Endodermal cell (in vitro differentiated cells): ENCODE data around the gene GGTLC2. TPM values are rescaled to one million over a fixed set of nuclear protein-coding genes. Genes with fewer than 3 reads are reported as not detected.
"Not testable (repeated sequence)": the region's sequence is repeated elsewhere in the genome, so short reads cannot be mapped to it uniquely, and the experiment has no call there.

Experiments
- DNase-seq: peaks from one replicate; pipeline ENCODE4 v3.0.0-alpha.2; 2017
- H3K27ac ChIP-seq: 2 replicates; pipeline ENCODE4 v1.5.1; 2013; ENCODE audit warnings: mild to moderate bottlenecking, low read depth, low read length, moderate library complexity
- H3K27me3 ChIP-seq: 2 replicates; pipeline ENCODE4 v1.6.1; 2013; ENCODE audit warnings: mild to moderate bottlenecking, low read length, moderate library complexity; ENCODE audit not compliant: insufficient read depth, control insufficient read depth, poor library complexity, severe bottlenecking
- H3K36me3 ChIP-seq: 2 replicates; pipeline ENCODE4 v1.7.0; 2013; ENCODE audit warnings: mild to moderate bottlenecking, low read length, moderate library complexity; ENCODE audit not compliant: control insufficient read depth, insufficient read depth
- H3K4me1 ChIP-seq: one replicate; pipeline ENCODE4 v1.7.0; 2013; ENCODE audit warnings: low read length; ENCODE audit not compliant: control insufficient read depth, insufficient read depth
- H3K4me3 ChIP-seq: 2 replicates; pipeline ENCODE4 v1.5.1; 2013; ENCODE audit warnings: mild to moderate bottlenecking, low read length, moderate library complexity
- H3K9ac ChIP-seq: 2 replicates; pipeline ENCODE4 v1.6.1; 2013; ENCODE audit warnings: mild to moderate bottlenecking, low read length, moderate library complexity; ENCODE audit not compliant: poor library complexity, severe bottlenecking; ENCODE audit errors: extremely low read depth
- H3K9me3 ChIP-seq: 2 replicates; pipeline ENCODE4 v1.6.1; 2013; ENCODE audit warnings: mild to moderate bottlenecking, low read length, moderate library complexity; ENCODE audit not compliant: control insufficient read depth
- H3K27ac Mint-ChIP-seq: 2 replicates; pipeline ENCODE4 v1.8.0; 2020; ENCODE audit warnings: mixed read lengths
- H3K27me3 Mint-ChIP-seq: 2 replicates; pipeline ENCODE4 v1.8.0; 2021; ENCODE audit warnings: mild to moderate bottlenecking, mixed read lengths; ENCODE audit not compliant: insufficient read depth
- H3K36me3 Mint-ChIP-seq: 2 replicates; pipeline ENCODE4 v1.8.0; 2020; ENCODE audit warnings: low read depth, mixed read lengths
- H3K4me1 Mint-ChIP-seq: 2 replicates; pipeline ENCODE4 v1.8.0; 2020; ENCODE audit warnings: mixed read lengths
- H3K4me3 Mint-ChIP-seq: 2 replicates; pipeline ENCODE4 v1.8.0; 2020; ENCODE audit warnings: mild to moderate bottlenecking, moderate library complexity, mixed read lengths
- H3K9me3 Mint-ChIP-seq: 2 replicates; pipeline ENCODE4 v1.8.0; 2020; ENCODE audit warnings: mild to moderate bottlenecking, mixed read lengths
- WGBS, 2 experiments: methylation state at CpG; one replicate each; pipeline versions ENCODE4 v1.1.5 to v1.1.7; 2013; ENCODE audit warnings: missing lambda C conversion rate in 2 of 2, mixed read lengths in 1 of 2; ENCODE audit not compliant: insufficient coverage in 1 of 2, insufficient read length in 1 of 2; 5-methylcytosine and 5-hydroxymethylcytosine counted together
- total RNA-seq, 2 donors: library from RNA; stranded (reverse); fragmentation: NEBNext Ultra II Directional in 1 of 2; extraction: Animal tissue kit (Norgen Biotek cat#: 25700) in 1 of 2; gene quantifications; 2 replicates in 1 of 2; 3 replicates in 1 of 2; pipeline ENCODE4 v1.2.1, GENCODE V29; 2021
- TF ChIP-seq, protein P1 (sequence below): fragments of 200-600 bp; sonication (generic); conservative IDR thresholded peaks from 2 replicates; pipeline ENCODE4 v1.5.0; 2021; ENCODE audit warnings: antibody characterized with exemption, mild to moderate bottlenecking

Gene GGTLC2
- total RNA-seq, 2 donors from 2014 or later: not detected

DNA sequence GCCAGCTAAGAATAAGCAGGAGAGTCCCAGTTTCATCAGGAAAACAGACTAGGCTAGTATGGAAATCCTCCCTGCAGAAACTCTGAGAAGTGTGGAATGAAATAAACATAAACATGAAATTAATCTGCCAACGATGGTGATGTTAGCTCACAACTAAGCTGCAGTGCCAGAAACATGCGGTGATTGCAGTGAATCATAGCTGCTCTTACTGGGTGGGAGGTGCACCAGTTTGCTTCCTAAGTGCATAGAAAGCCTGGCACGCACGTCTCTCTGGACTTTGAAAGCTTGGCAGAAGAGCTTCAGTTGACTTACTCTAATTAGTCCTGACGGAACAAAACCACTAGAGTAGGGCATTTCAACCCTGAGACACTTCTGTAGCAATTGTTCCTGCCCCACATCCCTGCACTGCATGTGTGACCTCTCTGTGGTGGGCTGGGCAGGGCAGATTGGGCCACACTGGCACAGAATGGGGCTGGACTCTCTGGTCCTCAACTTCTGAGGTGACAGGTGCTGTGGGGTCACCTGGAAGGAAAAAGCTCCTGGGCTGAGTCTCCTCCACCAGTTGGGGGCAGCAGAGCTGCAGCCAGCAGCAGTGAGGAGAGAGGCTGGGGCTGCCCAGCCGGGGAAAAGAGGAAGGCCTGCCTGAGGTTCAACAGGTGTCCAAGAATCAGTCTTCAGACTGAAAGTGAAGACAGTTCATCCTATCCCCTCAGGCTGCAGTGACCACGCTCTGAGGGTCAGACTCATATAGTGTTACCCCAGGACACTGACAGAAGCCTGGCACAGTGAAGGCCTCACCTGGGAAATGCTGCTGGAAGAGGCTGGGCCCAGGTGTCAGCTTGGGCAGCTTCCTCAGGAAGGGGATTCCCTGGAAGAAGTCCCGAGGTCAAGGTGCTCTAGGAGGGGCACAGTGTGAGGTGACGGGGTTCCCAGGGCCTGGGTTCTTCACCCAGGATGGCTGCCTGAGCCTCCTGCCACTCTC lies 40.5 kb downstream of the GGTLC2 start:
- Histone ChIP-seq H3K9me3 (no peaks in the 10 kb centered on the region), H3K4me3 (no peak overlapping the region), H3K27ac (no peak overlapping the region), H3K27me3 (peaks cover 19% of the 10 kb centered on the region), H3K36me3 (no peaks in the 10 kb centered on the region), H3K9ac (no peak overlapping the region), H3K4me1 (no peaks in the 10 kb centered on the region)
- TF ChIP-seq, protein P1, sequence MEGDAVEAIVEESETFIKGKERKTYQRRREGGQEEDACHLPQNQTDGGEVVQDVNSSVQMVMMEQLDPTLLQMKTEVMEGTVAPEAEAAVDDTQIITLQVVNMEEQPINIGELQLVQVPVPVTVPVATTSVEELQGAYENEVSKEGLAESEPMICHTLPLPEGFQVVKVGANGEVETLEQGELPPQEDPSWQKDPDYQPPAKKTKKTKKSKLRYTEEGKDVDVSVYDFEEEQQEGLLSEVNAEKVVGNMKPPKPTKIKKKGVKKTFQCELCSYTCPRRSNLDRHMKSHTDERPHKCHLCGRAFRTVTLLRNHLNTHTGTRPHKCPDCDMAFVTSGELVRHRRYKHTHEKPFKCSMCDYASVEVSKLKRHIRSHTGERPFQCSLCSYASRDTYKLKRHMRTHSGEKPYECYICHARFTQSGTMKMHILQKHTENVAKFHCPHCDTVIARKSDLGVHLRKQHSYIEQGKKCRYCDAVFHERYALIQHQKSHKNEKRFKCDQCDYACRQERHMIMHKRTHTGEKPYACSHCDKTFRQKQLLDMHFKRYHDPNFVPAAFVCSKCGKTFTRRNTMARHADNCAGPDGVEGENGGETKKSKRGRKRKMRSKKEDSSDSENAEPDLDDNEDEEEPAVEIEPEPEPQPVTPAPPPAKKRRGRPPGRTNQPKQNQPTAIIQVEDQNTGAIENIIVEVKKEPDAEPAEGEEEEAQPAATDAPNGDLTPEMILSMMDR: peak; percentile 82
- H3K4me3 Mint-ChIP-seq: no peak overlapping the region
- peaks cover 41% of the 10 kb centered on the region for H3K27me3 Mint-ChIP-seq
- no peaks in the 10 kb centered on the region for H3K9me3 Mint-ChIP-seq
- 68 to 78% methylated on average over 8 to 9 of the region's 9 CpGs for WGBS, 2 experiments
- peak; percentile 86 for DNase-seq
- no peaks in the 10 kb centered on the region for H3K36me3 Mint-ChIP-seq
- no peak overlapping the region for H3K27ac Mint-ChIP-seq
- H3K4me1 Mint-ChIP-seq: no peaks in the 10 kb centered on the region

DNA sequence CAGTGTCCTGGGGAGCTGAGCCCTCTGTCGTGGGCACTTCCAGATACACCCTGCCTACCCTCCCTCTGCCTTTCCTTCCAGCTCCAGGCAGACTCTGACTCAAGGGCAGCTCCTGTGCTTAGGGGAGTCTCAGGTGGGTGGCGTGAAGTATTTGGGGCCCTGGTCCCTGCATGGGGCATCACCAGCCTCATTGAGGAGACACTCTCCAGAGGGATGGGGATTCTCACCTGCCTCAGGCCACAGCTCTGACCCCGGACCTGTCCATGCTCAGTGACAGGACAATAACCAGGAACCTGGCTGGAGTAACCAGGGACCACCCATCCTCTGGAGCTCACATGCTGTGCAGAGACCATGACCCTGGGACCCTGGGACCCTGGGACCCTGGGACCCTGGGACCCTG lies 41.2 kb downstream of the GGTLC2 start:
- Histone ChIP-seq H3K4me1 (no peaks in the 10 kb centered on the region), H3K4me3 (no peak overlapping the region), H3K36me3 (no peaks in the 10 kb centered on the region), H3K9me3 (no peaks in the 10 kb centered on the region), H3K9ac (no peak overlapping the region), H3K27ac (no peak overlapping the region), H3K27me3 (peaks cover 17% of the 10 kb centered on the region)
- DNase-seq: no peak
- no peak overlapping the region for H3K4me3 Mint-ChIP-seq
- H3K27me3 Mint-ChIP-seq: peaks cover 40% of the 10 kb centered on the region
- H3K4me1 Mint-ChIP-seq: no peaks in the 10 kb centered on the region
- TF ChIP-seq, protein P1: no peak
- 85 to 94% methylated on average over 2 to 3 of the region's 3 CpGs for WGBS, 2 experiments
- H3K27ac Mint-ChIP-seq: no peak overlapping the region
- H3K9me3 Mint-ChIP-seq: no peaks in the 10 kb centered on the region
- no peaks in the 10 kb centered on the region for H3K36me3 Mint-ChIP-seq

- not testable (repeated sequence) for H3K9me3 Mint-ChIP-seq, H3K36me3 Mint-ChIP-seq, H3K27ac ChIP-seq, H3K36me3 ChIP-seq, H3K4me1 ChIP-seq, H3K9ac ChIP-seq, H3K4me3 ChIP-seq, H3K9me3 ChIP-seq, DNase-seq, H3K4me1 Mint-ChIP-seq, H3K27ac Mint-ChIP-seq, H3K4me3 Mint-ChIP-seq
- H3K27me3 ChIP-seq: peaks cover 12% of the 10 kb centered on the region
- 80 to 84% methylated on average over 4 to 8 of the region's 8 CpGs for WGBS, 2 experiments
- peaks cover 40% of the 10 kb centered on the region for H3K27me3 Mint-ChIP-seq
Measured at GRCh38 chr22:22686202-22687115, 42.0 kb downstream of the GGTLC2 start.
